Neural cell (in vitro differentiated cells): Measurements from ENCODE around the gene ZNF500. TPM values are rescaled to one million over a fixed set of nuclear protein-coding genes. Genes with fewer than 3 reads are reported as not detected.

ENCODE experiments used
- H2AFZ ChIP-seq: fragments of 200-600, 300-800 bp; sonication (generic), shearing (Covaris generic); 2 replicates; pipeline ENCODE4 v1.6.0; 2014; ENCODE audit warnings: low read depth, mild to moderate bottlenecking, antibody characterized with exemption, low read length, moderate library complexity
- H3F3A ChIP-seq: fragments of 200-600 bp; shearing (Covaris generic); 2 replicates; pipeline ENCODE4 v1.6.1; 2016; ENCODE audit warnings: mild to moderate bottlenecking, moderate library complexity, mixed read lengths, antibody characterized with exemption, low read length; ENCODE audit not compliant: insufficient read depth, poor library complexity, severe bottlenecking
- H3K27ac ChIP-seq: fragments of 200-600, 300-800 bp; sonication (generic), shearing (Covaris generic); 2 replicates; pipeline ENCODE4 v1.5.1; 2014; ENCODE audit warnings: mild to moderate bottlenecking, low read length, moderate library complexity
- H3K27me3 ChIP-seq: fragments of 300-800, 200-600 bp; sonication (generic), shearing (Covaris generic); 2 replicates; pipeline ENCODE4 v1.6.0; 2014; ENCODE audit warnings: mild to moderate bottlenecking, low read depth, low read length, moderate library complexity; ENCODE audit not compliant: insufficient read depth
- H3K36me3 ChIP-seq: fragments of 300-800, 200-600 bp; sonication (generic), shearing (Covaris generic); 2 replicates; pipeline ENCODE4 v1.5.1; 2014; ENCODE audit warnings: mild to moderate bottlenecking, antibody characterized with exemption, low read length, moderate library complexity; ENCODE audit not compliant: insufficient read depth
- H3K4me2 ChIP-seq: fragments of 300-800, 200-600 bp; sonication (generic), shearing (Covaris generic); 2 replicates; pipeline ENCODE4 v1.6.0; 2014; ENCODE audit warnings: mild to moderate bottlenecking, low read length
- H3K4me3 ChIP-seq: fragments of 300-800, 200-600 bp; sonication (generic), shearing (Covaris generic); 2 replicates; pipeline ENCODE4 v1.5.1; 2014; ENCODE audit warnings: mild to moderate bottlenecking, low read length, moderate library complexity
- H3K79me2 ChIP-seq: fragments of 200-600 bp; shearing (Covaris generic); replicated peaks from 2 replicates; pipeline ENCODE4 v1.6.0; 2014; ENCODE audit warnings: mild to moderate bottlenecking, low read length, moderate library complexity; ENCODE audit not compliant: insufficient read depth
- H3K9ac ChIP-seq: fragments of 300-800, 200-600 bp; sonication (generic), shearing (Covaris generic); 2 replicates; pipeline ENCODE4 v1.6.1; 2016; ENCODE audit warnings: mild to moderate bottlenecking, low read length, mixed read lengths
- H3K9me2 ChIP-seq: fragments of 200-600 bp; shearing (Covaris generic); 2 replicates; pipeline ENCODE4 v1.6.1; 2016; ENCODE audit warnings: mild to moderate bottlenecking, low read length, mixed read lengths; ENCODE audit not compliant: insufficient read depth
- H3K9me3 ChIP-seq: fragments of 200-600, 300-800 bp; sonication (generic), shearing (Covaris generic); 2 replicates; pipeline ENCODE4 v1.6.1; 2016; ENCODE audit warnings: mild to moderate bottlenecking, mixed run types, low read length, moderate library complexity, mixed read lengths
- H4K20me1 ChIP-seq: fragments of 200-600 bp; shearing (Covaris generic); 2 replicates; pipeline ENCODE4 v1.6.1; 2016; ENCODE audit warnings: mild to moderate bottlenecking, mixed run types; ENCODE audit not compliant: insufficient read depth
- CTCF ChIP-seq: fragments of 450-650 bp; IDR thresholded peaks from 2 replicates; pipeline ENCODE4 v1.5.1; 2014; ENCODE audit warnings: antibody characterized with exemption, mild to moderate bottlenecking, moderate library complexity; ENCODE audit not compliant: poor library complexity, severe bottlenecking
- EP300 ChIP-seq: fragments of 450-650 bp; conservative IDR thresholded peaks from 2 replicates; pipeline ENCODE4 v1.6.1; 2014; ENCODE audit warnings: antibody characterized with exemption, mild to moderate bottlenecking, moderate library complexity; ENCODE audit not compliant: poor library complexity, severe bottlenecking
- EZH2 ChIP-seq: fragments of 200-600, 300-800 bp; shearing (Covaris generic), sonication (generic); IDR thresholded peaks from 2 replicates; pipeline ENCODE4 v1.6.1; 2014; ENCODE audit warnings: antibody characterized with exemption, low read length, borderline replicate concordance, mild to moderate bottlenecking; ENCODE audit not compliant: insufficient read depth, poor library complexity, severe bottlenecking
- MXI1 ChIP-seq: fragments of 450-650 bp; conservative IDR thresholded peaks from 2 replicates; pipeline ENCODE4 v1.6.1; 2014; ENCODE audit warnings: antibody characterized with exemption, mild to moderate bottlenecking; ENCODE audit not compliant: poor library complexity, severe bottlenecking
- POLR2AphosphoS5 ChIP-seq: IDR thresholded peaks from 2 replicates; pipeline ENCODE4 v1.6.1; 2012
- RAD21 ChIP-seq: fragments of 450-650 bp; conservative IDR thresholded peaks from 2 replicates; pipeline ENCODE4 v1.6.1; 2014; ENCODE audit warnings: antibody characterized with exemption, mild to moderate bottlenecking, moderate library complexity
- REST ChIP-seq: IDR thresholded peaks from 2 replicates; pipeline ENCODE4 v1.6.1; 2012; ENCODE audit warnings: borderline replicate concordance
- SMC3 ChIP-seq: fragments of 450-650 bp; conservative IDR thresholded peaks from 2 replicates; pipeline ENCODE4 v1.6.1; 2014; ENCODE audit warnings: antibody characterized with exemption, mild to moderate bottlenecking, moderate library complexity; ENCODE audit not compliant: poor library complexity
- TAF1 ChIP-seq: IDR thresholded peaks from 2 replicates; pipeline ENCODE4 v1.6.1; 2012; ENCODE audit warnings: low read depth
- polyA plus RNA-seq: library from polyadenylated mRNA; depleted of rRNA; stranded (reverse); fragments of >200 nt; gene quantifications from 2 replicates; pipeline ENCODE4 v1.2.3, GENCODE V29; 2014

The ZNF500 gene
- polyA plus RNA-seq, 1 donor from 2014 or later: 16.0 TPM

DNA sequence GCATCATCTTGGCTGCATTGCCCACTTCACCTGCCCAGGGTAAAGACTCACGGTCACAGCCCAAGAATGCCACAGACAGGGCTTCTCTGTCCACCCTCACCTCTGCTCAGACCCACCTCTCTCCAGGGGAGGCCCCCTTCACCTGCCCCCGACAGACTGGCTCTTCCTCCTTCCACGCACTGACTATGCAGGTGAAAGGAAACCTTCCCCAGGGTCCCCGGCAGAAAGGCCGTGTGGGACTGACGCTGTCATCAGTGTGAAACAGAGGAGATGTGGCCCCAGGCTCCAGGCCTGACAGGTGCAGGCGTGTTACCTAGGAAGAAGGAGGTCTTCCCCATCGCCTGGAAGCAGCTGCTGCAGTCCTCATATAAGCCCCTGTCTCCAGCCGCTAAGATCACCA, 44.8 kb upstream of the ZNF500 start:
- H3K36me3 ChIP-seq: peaks cover 5% of the 10 kb centered on the region
- H3F3A ChIP-seq: no peaks in the 10 kb centered on the region
- no peaks in the 10 kb centered on the region for H3K9me2 ChIP-seq
- H3K4me2 ChIP-seq: no peak overlapping the region
- no peaks in the 10 kb centered on the region for H3K9me3 ChIP-seq
- H3K4me3 ChIP-seq: no peak overlapping the region
- no peak overlapping the region for H3K9ac ChIP-seq
- H3K79me2 ChIP-seq: no peaks in the 10 kb centered on the region
- H3K27ac ChIP-seq: no peak overlapping the region
- H4K20me1 ChIP-seq: no peaks in the 10 kb centered on the region
- no peak for TF ChIP-seq EZH2
- TF ChIP-seq MXI1: no peak
- no peak for TF ChIP-seq TAF1
- TF ChIP-seq CTCF: no peak
- H3K27me3 ChIP-seq: no peaks in the 10 kb centered on the region
- no peak overlapping the region for H2AFZ ChIP-seq

GRCh38 chr16:4811242-4811641, 44.3 kb upstream of the ZNF500 start:
- TF ChIP-seq RAD21 (no peak), EZH2 (no peak), SMC3 (no peak), CTCF (no peak), REST (no peak), POLR2AphosphoS5 (no peak), TAF1 (no peak), MXI1 (no peak), EP300 (no peak)
- Histone ChIP-seq H3K36me3 (peaks cover 5% of the 10 kb centered on the region), H3K79me2 (no peaks in the 10 kb centered on the region), H3K9me3 (no peaks in the 10 kb centered on the region), H3K4me2 (no peak overlapping the region), H3K27ac (no peak overlapping the region), H3F3A (no peaks in the 10 kb centered on the region), H4K20me1 (no peaks in the 10 kb centered on the region), H3K27me3 (no peaks in the 10 kb centered on the region), H3K9me2 (no peaks in the 10 kb centered on the region), H3K4me3 (no peak overlapping the region), H3K9ac (no peak overlapping the region), H2AFZ (no peak overlapping the region)
